Subcutaneous preadipocyte (primary cell): ENCODE data around the gene ABCG2. TPM values are rescaled to one million over a fixed set of nuclear protein-coding genes. Genes with fewer than 3 reads are reported as not detected.

Source experiments
- small RNA-seq: library from RNA; depleted of rRNA; stranded (forward); fragments of <200 nt; gene quantifications from one replicate; pipeline ENCODE3, GENCODE V24; 2012
- total RNA-seq: library from RNA; depleted of rRNA; stranded (reverse); fragments of >200 nt; gene quantifications from 2 replicates; pipeline ENCODE4 v1.2.3, GENCODE V29; 2012

ABCG2 gene
- 0.37 and 0.39 TPM in 2 replicates for total RNA-seq

GRCh38 chr4:88158489-88159228, at the start of gene ABCG2:
ABCG2 (minus strand) TSS chr4:88158639; CDS start chr4:88139995, 18,644 bp downstream.

Small RNA genes within 50 kb of the gene (small RNA-seq; reads per million reads assigned to genes)
- gene RNU6-818P (not detected), gene RNU6ATAC31P (not detected)

Other genes starting within 250 kb of the ABCG2 start
- gene SPP1, start 182.9 kb downstream of the ABCG2 start, total RNA-seq = 0.37 and 0.39 TPM in 2 replicates
- 41.9 and 45.0 TPM in 2 replicates for gene PKD2, start 151.0 kb downstream of the ABCG2 start, total RNA-seq
- gene PPM1K, start 125.9 kb upstream of the ABCG2 start, total RNA-seq = 11.0 and 16.2 TPM in 2 replicates
- 2.9 and 4.3 TPM in 2 replicates for gene HERC6, start 220.2 kb upstream of the ABCG2 start, total RNA-seq